Loucy (cell line): Measurements from ENCODE around the gene NPTN.

ENCODE experiments used
- H2AFZ ChIP-seq: fragments of 200-600 bp; sonication (generic); 2 replicates; pipeline ENCODE4 v1.6.0; 2016; ENCODE audit warnings: antibody characterized with exemption, mild to moderate bottlenecking, low read length, moderate library complexity
- H3F3A ChIP-seq: fragments of 200-600 bp; 2 replicates; pipeline ENCODE4 v1.6.0; 2016; ENCODE audit warnings: antibody characterized with exemption, low read depth, mild to moderate bottlenecking
- H3K27me3 ChIP-seq: fragments of 200-600 bp; sonication (generic); 2 replicates; pipeline ENCODE4 v1.6.1; 2014; ENCODE audit warnings: low read length, mild to moderate bottlenecking; ENCODE audit not compliant: insufficient read depth, poor library complexity, severe bottlenecking
- H3K36me3 ChIP-seq: fragments of 200-600 bp; sonication (generic); 2 replicates; pipeline ENCODE4 v1.6.1; 2016; ENCODE audit warnings: low read length; ENCODE audit not compliant: insufficient read depth
- H3K4me1 ChIP-seq: fragments of 200-600 bp; sonication (generic); 2 replicates; pipeline ENCODE4 v1.5.1; 2014; ENCODE audit warnings: low read length, mild to moderate bottlenecking; ENCODE audit not compliant: insufficient read depth, poor library complexity, severe bottlenecking
- H3K4me2 ChIP-seq: fragments of 200-600 bp; sonication (generic); 2 replicates; pipeline ENCODE4 v1.6.0; 2014; ENCODE audit warnings: antibody characterized with exemption, low read length, low read depth, mild to moderate bottlenecking; ENCODE audit not compliant: poor library complexity, severe bottlenecking
- H3K4me3 ChIP-seq: fragments of 200-600 bp; sonication (generic); 2 replicates; pipeline ENCODE4 v1.5.1; 2014; ENCODE audit warnings: low read length, mild to moderate bottlenecking, mixed read lengths; ENCODE audit not compliant: poor library complexity, severe bottlenecking
- H3K79me2 ChIP-seq: fragments of 200-600 bp; sonication (generic); 2 replicates; pipeline ENCODE4 v1.6.1; 2014; ENCODE audit warnings: low read length; ENCODE audit not compliant: insufficient read depth
- H3K9ac ChIP-seq: fragments of 200-600 bp; sonication (generic); 2 replicates; pipeline ENCODE4 v1.6.0; 2014; ENCODE audit warnings: mild to moderate bottlenecking, low read depth, low read length, moderate library complexity; ENCODE audit not compliant: poor library complexity, severe bottlenecking
- H3K9me2 ChIP-seq: fragments of 200-600 bp; sonication (generic); replicated peaks from 2 replicates; pipeline ENCODE4 v1.6.1; 2016; ENCODE audit warnings: low read depth, low read length, mixed read lengths
- H3K9me3 ChIP-seq: fragments of 200-600 bp; sonication (generic); 2 replicates; pipeline ENCODE4 v1.6.1; 2014; ENCODE audit warnings: mild to moderate bottlenecking, antibody characterized with exemption, low read length, low read depth; ENCODE audit not compliant: insufficient read depth
- H4K20me1 ChIP-seq: fragments of 200-600 bp; sonication (generic); 2 replicates; pipeline ENCODE4 v1.6.0; 2014; ENCODE audit warnings: antibody characterized with exemption, low read length, mild to moderate bottlenecking; ENCODE audit not compliant: insufficient read depth, poor library complexity, severe bottlenecking
- CTCF ChIP-seq: fragments of 200-600 bp; sonication (generic); conservative IDR thresholded peaks from 2 replicates; pipeline ENCODE4 v1.5.1; 2014; ENCODE audit warnings: mild to moderate bottlenecking, antibody characterized with exemption, low read length
- EZH2phosphoT487 ChIP-seq: fragments of 200-600 bp; IDR thresholded peaks from 2 replicates; pipeline ENCODE4 v1.6.1; 2018; ENCODE audit warnings: antibody characterized with exemption, mild to moderate bottlenecking, moderate library complexity, borderline replicate concordance

NPTN gene

GRCh38 chr15:73599934-73600333 is 33.3 kb downstream of the NPTN start:
- TF ChIP-seq EZH2phosphoT487: no peak
- TF ChIP-seq CTCF: no peak
- Histone ChIP-seq H2AFZ (no peak overlapping the region), H4K20me1 (peaks cover 25% of the 10 kb centered on the region), H3K27me3 (no peaks in the 10 kb centered on the region), H3K9me2 (no peaks in the 10 kb centered on the region), H3K4me1 (peaks cover 20% of the 10 kb centered on the region), H3K4me3 (no peak overlapping the region), H3K9ac (no peak overlapping the region), H3K36me3 (no peaks in the 10 kb centered on the region; the same call in 1 of the 2 replicates), H3K9me3 (no peaks in the 10 kb centered on the region), H3K4me2 (no peak overlapping the region), H3F3A (no peaks in the 10 kb centered on the region), H3K79me2 (peaks cover 74% of the 10 kb centered on the region)

- no peak overlapping the region for H2AFZ ChIP-seq
- no peak overlapping the region for H3K4me3 ChIP-seq
- H3K4me1 ChIP-seq: peaks cover 20% of the 10 kb centered on the region
- no peaks in the 10 kb centered on the region for H3K27me3 ChIP-seq
- H3K9ac ChIP-seq: no peak overlapping the region
- no peaks in the 10 kb centered on the region; the same call in 1 of the 2 replicates for H3K36me3 ChIP-seq
- H3K79me2 ChIP-seq: peaks cover 75% of the 10 kb centered on the region
- no peaks in the 10 kb centered on the region for H3F3A ChIP-seq
- no peaks in the 10 kb centered on the region for H3K9me2 ChIP-seq
- H4K20me1 ChIP-seq: peaks cover 25% of the 10 kb centered on the region
- H3K4me2 ChIP-seq: no peak overlapping the region
- H3K9me3 ChIP-seq: no peaks in the 10 kb centered on the region
- TF ChIP-seq EZH2phosphoT487 (no peak), CTCF (no peak)
Measured at GRCh38 chr15:73598530-73599160, 34.5 kb downstream of the NPTN start.

GRCh38 chr15:73597036-73597638 is 36.1 kb downstream of the NPTN start:
- peaks cover 23% of the 10 kb centered on the region for H4K20me1 ChIP-seq
- TF ChIP-seq EZH2phosphoT487: no peak
- TF ChIP-seq CTCF: no peak
- H2AFZ ChIP-seq: no peak overlapping the region
- no peaks in the 10 kb centered on the region for H3F3A ChIP-seq
- no peak overlapping the region for H3K4me3 ChIP-seq
- H3K9me3 ChIP-seq: no peaks in the 10 kb centered on the region
- H3K27me3 ChIP-seq: no peaks in the 10 kb centered on the region
- H3K79me2 ChIP-seq: peaks cover 80% of the 10 kb centered on the region
- no peaks in the 10 kb centered on the region; the same call in 1 of the 2 replicates for H3K36me3 ChIP-seq
- H3K9ac ChIP-seq: no peak overlapping the region
- no peak overlapping the region for H3K4me2 ChIP-seq
- peaks cover 10% of the 10 kb centered on the region for H3K4me1 ChIP-seq
- H3K9me2 ChIP-seq: no peaks in the 10 kb centered on the region
